Measurements from ENCODE around the gene PCDHB13.
"Not testable (repeated sequence)": the region's sequence is repeated elsewhere in the genome, so short reads cannot be mapped to it uniquely, and the experiment has no call there.

The PCDHB13 gene

GRCh38 chr5:141213656-141214339 lies at the start of gene PCDHB13:
TSS of gene PCDHB13 (plus strand) at chr5:141213919. CDS start at chr5:141214124, 205 bp downstream.
- not testable (repeated sequence) for DNase-seq

DNA sequence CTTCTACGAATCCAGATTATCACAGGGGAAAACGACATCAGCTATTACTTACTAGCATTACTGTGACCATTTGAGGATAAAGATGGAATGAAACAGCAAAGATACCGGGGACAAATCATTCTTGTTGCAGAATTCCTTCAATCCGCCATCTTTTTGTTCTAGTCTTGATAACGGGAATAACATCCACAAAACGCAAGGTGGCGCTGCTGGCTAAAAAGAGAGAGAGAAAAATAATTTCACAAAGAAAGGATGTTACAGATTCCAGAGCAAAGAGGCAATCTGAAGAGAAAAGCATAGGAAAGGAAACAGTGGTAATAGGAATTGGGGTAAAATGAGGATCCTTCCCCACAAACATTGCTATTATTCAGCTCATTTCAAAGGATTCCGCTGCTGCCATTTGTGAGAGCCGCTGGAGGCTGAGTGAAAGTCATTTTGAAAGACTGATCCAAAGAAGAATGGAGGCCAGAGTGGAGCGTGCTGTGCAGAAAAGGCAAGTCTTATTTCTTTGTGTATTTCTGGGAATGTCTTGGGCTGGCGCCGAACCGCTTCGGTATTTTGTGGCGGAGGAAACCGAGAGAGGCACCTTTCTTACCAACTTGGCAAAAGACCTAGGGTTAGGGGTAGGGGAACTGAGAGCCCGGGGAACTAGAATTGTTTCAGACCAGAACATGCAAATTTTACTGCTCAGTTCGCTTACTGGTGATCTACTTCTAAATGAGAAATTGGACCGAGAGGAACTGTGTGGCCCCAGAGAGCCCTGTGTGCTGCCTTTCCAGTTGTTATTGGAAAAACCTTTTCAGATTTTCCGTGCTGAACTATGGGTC lies 41.1 kb upstream of the PCDHB13 start, which contains the start of gene PCDHB7:
Gene PCDHB7 (plus strand): TSS at position 264 of the 824 bp plus-strand sequence. CDS start 192 bp downstream, at position 456.
- no peak for DNase-seq

GRCh38 chr5:141174291-141175104 lies 39.2 kb upstream of the PCDHB13 start:
- DNase-seq: not testable (repeated sequence)

GRCh38 chr5:141175933-141176332 lies 37.8 kb upstream of the PCDHB13 start:
- DNase-seq: no peak

DNA sequence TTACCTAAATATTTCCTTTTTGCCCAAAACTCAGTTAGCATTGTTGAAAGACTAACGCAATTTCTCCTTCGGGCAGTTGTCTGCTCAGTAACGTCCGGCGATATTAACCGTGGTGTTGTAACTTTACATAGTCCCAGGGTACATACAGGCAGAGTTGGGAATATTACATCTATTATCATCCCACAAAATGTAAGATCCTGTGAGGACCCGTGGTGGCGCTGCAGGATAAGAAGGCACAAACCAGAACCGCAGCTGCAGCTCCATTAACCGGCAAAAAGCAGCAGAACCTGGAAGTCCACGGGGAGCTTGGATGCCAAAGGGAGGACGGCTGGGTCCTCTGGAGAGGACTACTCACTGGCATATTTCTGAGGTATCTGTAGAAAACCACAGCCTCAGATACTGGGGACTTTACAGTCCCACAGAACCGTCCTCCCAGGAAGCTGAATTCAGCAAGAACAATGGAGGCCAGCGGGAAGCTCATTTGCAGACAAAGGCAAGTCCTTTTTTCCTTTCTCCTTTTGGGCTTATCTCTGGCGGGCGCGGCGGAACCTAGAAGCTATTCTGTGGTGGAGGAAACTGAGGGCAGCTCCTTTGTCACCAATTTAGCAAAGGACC lies 36.0 kb upstream of the PCDHB13 start, which contains the start of gene PCDHB8:
Gene PCDHB8 (plus strand): TSS at position 214 of the 615 bp plus-strand sequence. CDS start 245 bp downstream, at position 459.
- not testable (repeated sequence) for DNase-seq

DNA sequence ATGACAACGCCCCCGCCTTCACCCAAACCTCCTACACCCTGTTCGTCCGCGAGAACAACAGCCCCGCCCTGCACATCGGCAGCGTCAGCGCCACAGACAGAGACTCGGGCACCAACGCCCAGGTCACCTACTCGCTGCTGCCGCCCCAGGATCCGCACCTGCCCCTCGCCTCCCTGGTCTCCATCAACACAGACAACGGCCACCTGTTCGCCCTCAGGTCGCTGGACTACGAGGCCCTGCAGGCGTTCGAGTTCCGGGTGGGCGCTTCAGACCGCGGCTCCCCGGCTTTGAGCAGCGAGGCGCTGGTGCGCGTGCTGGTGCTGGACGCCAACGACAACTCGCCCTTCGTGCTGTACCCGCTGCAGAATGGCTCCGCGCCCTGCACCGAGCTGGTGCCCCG lies 34.3 kb upstream of the PCDHB13 start:
- DNase-seq: not testable (repeated sequence)

DNA sequence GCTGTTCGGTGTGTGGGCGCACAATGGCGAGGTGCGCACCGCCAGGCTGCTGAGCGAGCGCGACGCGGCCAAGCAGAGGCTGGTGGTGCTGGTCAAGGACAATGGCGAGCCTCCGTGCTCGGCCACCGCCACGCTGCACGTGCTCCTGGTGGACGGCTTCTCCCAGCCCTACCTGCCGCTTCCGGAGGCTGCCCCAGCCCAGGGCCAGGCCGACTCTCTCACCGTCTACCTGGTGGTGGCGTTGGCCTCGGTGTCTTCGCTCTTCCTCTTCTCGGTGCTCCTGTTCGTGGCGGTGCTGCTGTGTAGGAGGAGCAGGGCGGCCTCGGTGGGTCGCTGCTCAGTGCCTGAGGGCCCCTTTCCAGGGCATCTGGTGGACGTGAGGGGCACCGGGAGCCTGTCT lies 33.8 kb upstream of the PCDHB13 start:
- not testable (repeated sequence) for DNase-seq

- no peak for DNase-seq
Measured at GRCh38 chr5:141180313-141180712, 33.4 kb upstream of the PCDHB13 start.

DNA sequence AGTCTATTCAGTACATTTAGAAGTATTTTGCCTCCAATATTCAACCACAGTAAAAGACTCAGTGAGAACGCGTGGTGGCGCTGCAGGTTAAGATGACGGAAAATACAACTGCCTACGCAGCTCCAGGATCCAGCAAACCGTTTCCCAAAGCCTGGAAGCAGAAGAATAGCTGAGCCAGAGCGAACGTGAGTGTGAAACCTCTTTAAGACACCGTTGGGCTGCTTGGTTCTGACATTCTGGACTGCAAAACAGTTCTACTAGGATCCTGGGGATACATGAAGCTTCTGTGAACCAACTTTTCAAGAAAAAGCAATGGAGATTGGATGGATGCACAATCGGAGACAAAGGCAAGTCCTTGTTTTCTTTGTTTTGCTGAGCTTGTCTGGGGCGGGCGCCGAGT lies 31.5 kb upstream of the PCDHB13 start, which contains the start of gene PCDHB16:
Gene PCDHB16 (plus strand): TSS at position 140 of the 400 bp plus-strand sequence. CDS start 173 bp downstream, at position 313.
- no peak for DNase-seq

DNA sequence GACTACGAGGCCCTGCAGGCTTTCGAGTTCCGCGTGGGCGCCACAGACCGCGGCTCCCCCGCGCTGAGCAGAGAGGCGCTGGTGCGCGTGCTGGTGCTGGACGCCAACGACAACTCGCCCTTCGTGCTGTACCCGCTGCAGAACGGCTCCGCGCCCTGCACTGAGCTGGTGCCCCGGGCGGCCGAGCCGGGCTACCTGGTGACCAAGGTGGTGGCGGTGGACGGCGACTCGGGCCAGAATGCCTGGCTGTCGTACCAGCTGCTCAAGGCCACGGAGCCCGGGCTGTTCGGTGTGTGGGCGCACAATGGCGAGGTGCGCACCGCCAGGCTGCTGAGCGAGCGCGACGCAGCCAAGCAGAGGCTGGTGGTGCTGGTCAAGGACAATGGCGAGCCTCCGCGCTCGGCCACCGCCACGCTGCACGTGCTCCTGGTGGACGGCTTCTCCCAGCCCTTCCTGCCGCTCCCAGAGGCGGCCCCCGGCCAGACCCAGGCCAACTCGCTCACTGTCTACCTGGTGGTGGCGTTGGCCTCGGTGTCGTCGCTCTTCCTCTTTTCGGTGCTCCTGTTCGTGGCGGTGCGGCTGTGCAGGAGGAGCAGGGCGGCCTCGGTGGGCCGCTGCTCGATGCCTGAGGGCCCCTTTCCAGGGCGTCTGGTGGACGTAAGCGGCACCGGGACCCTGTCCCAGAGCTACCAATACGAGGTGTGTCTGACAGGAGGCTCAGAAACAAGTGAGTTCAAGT lies 29.4 kb upstream of the PCDHB13 start:
- DNase-seq: not testable (repeated sequence)

DNA sequence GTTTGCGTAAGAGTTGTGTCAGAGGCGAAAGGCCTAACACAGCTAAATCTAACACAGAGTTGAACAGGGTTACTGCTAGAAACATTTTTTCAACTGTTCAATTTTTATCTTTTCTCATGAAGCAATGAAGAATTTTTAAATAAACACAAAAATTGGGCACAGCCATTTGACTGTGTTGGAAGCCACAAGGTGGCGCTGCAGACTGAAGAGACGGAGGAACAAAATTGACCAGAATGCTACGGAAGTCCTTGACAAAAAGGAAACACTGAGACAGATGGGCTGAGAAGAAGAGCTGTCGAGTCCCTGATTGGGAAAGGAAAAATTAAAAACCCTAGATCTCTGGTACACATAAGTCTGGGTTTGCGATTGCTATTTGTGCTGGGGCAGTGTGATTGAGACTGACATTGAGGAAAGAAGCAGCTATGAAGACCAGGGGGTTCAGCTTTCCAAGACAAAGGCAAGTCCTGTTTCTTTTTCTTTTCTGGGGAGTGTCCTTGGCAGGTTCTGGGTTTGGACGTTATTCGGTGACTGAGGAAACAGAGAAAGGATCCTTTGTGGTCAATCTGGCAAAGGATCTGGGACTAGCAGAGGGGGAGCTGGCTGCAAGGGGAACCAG lies 26.7 kb upstream of the PCDHB13 start, which contains the start of gene PCDHB9:
Gene PCDHB9 (plus strand): TSS at position 265 of the 616 bp plus-strand sequence. CDS start 158 bp downstream, at position 423.
- DNase-seq: no peak

GRCh38 chr5:141188682-141189081 lies 25.0 kb upstream of the PCDHB13 start:
- DNase-seq: not testable (repeated sequence)

GRCh38 chr5:141189131-141189530 lies 24.6 kb upstream of the PCDHB13 start:
- not testable (repeated sequence) for DNase-seq

- DNase-seq: no peak
Measured at GRCh38 chr5:141192110-141192725, 21.5 kb upstream of the PCDHB13 start, which contains the start of gene PCDHB10. TSS of gene PCDHB10 (plus strand) at chr5:141192353. CDS start at chr5:141192553, 200 bp downstream.

DNA sequence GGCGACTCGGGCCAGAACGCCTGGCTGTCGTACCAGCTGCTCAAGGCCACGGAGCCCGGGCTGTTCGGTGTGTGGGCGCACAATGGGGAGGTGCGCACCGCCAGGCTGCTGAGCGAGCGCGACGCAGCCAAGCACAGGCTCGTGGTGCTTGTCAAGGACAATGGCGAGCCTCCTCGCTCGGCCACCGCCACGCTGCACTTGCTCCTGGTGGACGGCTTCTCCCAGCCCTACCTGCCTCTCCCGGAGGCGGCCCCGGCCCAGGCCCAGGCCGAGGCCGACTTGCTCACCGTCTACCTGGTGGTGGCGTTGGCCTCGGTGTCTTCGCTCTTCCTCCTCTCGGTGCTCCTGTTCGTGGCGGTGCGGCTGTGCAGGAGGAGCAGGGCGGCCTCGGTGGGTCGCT lies 19.4 kb upstream of the PCDHB13 start:
- not testable (repeated sequence) for DNase-seq

DNA sequence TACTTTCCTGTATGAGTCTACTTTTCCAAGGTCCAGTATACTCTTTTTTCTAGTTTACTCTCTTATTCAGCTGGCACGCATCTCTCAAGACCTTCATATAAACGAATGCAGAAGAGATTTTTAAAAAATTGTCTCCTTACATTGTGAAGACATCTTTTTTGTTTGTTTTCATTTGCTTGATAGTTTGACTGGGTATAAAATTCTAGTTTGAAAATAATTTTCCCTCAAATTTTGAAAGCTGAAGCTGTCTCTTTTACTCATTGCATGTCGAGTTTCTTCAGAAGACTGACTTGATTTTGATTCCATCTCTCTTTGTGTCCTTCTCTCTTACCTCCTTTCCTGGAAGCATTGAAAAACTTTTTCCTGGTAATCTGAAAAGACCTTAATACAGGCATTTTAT lies 17.4 kb upstream of the PCDHB13 start:
- DNase-seq: no peak

- DNase-seq: no peak
Measured at GRCh38 chr5:141199359-141200235, 14.1 kb upstream of the PCDHB13 start, which contains the start of gene PCDHB11. TSS of gene PCDHB11 (plus strand) at chr5:141199627. CDS start at chr5:141199775, 148 bp downstream.

DNA sequence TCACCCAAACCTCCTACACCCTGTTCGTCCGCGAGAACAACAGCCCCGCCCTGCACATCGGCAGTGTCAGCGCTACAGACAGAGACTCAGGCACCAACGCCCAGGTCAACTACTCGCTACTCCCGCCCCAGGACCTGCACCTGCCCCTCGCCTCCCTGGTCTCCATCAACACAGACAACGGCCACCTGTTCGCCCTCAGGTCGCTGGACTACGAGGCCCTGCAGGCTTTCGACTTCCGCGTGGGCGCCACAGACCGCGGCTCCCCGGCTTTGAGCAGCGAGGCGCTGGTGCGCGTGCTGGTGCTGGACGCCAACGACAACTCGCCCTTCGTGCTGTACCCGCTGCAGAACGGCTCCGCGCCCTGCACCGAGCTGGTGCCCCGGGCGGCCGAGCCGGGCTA lies 12.6 kb upstream of the PCDHB13 start:
- DNase-seq: not testable (repeated sequence)

DNA sequence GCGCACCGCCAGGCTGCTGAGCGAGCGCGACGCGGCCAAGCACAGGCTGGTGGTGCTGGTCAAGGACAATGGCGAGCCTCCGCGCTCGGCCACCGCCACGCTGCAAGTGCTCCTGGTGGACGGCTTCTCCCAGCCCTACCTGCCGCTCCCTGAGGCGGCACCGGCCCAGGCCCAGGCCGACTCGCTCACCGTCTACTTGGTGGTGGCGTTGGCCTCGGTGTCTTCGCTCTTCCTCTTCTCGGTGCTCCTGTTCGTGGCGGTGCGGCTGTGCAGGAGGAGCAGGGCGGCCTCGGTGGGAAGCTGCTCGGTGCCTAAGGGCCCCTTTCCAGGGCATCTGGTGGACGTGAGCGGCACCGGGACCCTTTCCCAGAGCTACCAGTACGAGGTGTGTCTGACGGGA lies 12.1 kb upstream of the PCDHB13 start:
- not testable (repeated sequence) for DNase-seq

Measured in CD4-positive, alpha-beta T cell treated with Interleukin-15 for 1 hour (primary cell).